ENCODE measurements around the gene STK39. TPM values are rescaled to one million over a fixed set of nuclear protein-coding genes. Genes with fewer than 3 reads are reported as not detected.

The STK39 gene
- total RNA-seq, 1 donor from 2014 or later: 18.5 TPM

GRCh38 chr2:167928434-167928833, 319.0 kb downstream of the STK39 start:
- CTCF ChIA-PET: no interaction called here

GRCh38 chr2:167925758-167926157, 321.6 kb downstream of the STK39 start:
- Mint-ChIP-seq H3K9me3 (no peaks in the 10 kb centered on the region), H3K27ac (no peak overlapping the region), H3K4me3 (no peak overlapping the region), H3K27me3 (no peaks in the 10 kb centered on the region), H3K36me3 (ENCODE audit: low read depth) (no peaks in the 10 kb centered on the region), H3K4me1 (no peaks in the 10 kb centered on the region)
- DNase-seq (no peak), ATAC-seq (ENCODE audit: low read depth) (no peak)
- ChIA-PET POLR2A (no interaction called here), CTCF (no interaction called here)
- intact Hi-C loops (cut with micrococcal nuclease): no loop called here
- TF ChIP-seq CTCF (IDR thresholded peaks at IDR 0.05): no peak

More at GRCh38 chr2:167928434-167928833, 319.0 kb downstream of the STK39 start:
- POLR2A ChIA-PET: no interaction called here
- intact Hi-C loops (cut with micrococcal nuclease): no loop called here
- H3K27ac Mint-ChIP-seq: no peak overlapping the region
- no peaks in the 10 kb centered on the region for H3K9me3 Mint-ChIP-seq
- ATAC-seq (ENCODE audit: low read depth) (no peak), DNase-seq (no peak)
- no peaks in the 10 kb centered on the region for H3K4me1 Mint-ChIP-seq
- no peak overlapping the region for H3K4me3 Mint-ChIP-seq
- TF ChIP-seq CTCF (IDR thresholded peaks at IDR 0.05): no peak
- H3K36me3 Mint-ChIP-seq (ENCODE audit: low read depth): no peaks in the 10 kb centered on the region
- H3K27me3 Mint-ChIP-seq: peaks cover 2% of the 10 kb centered on the region

GRCh38 chr2:167924556-167924955, 322.8 kb downstream of the STK39 start:
- CTCF ChIA-PET: no interaction called here
- no peaks in the 10 kb centered on the region for H3K4me1 Mint-ChIP-seq

DNA sequence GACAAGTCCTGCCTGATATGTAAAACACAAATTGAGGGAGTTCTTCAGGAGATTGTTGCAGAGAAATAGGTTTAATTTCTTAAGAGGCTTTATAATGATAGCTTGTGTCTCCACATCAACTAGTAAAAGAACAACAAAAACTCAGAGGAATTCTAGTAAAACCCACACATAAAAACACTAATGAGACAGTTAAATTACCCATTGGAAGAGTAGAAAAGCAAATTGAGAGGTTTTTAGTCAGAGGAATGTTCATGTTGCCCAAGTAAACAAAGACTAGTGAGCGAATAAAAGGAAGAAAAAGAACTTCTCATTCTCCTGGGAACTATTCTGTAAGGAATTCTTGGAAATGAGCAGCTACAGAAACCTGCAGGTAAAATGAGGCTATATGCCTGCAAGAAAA, 330.6 kb downstream of the STK39 start:
- POLR2A ChIA-PET: no interaction called here

More at GRCh38 chr2:167924556-167924955, 322.8 kb downstream of the STK39 start:
- no peak for TF ChIP-seq CTCF (IDR thresholded peaks at IDR 0.05)
- intact Hi-C loops (cut with micrococcal nuclease): no loop called here
- no peak for ATAC-seq (ENCODE audit: low read depth)
- Mint-ChIP-seq H3K4me3 (no peak overlapping the region), H3K36me3 (ENCODE audit: low read depth) (no peaks in the 10 kb centered on the region), H3K9me3 (no peaks in the 10 kb centered on the region), H3K27ac (no peak overlapping the region), H3K27me3 (no peaks in the 10 kb centered on the region)
- POLR2A ChIA-PET: no interaction called here
- DNase-seq: no peak

DNA sequence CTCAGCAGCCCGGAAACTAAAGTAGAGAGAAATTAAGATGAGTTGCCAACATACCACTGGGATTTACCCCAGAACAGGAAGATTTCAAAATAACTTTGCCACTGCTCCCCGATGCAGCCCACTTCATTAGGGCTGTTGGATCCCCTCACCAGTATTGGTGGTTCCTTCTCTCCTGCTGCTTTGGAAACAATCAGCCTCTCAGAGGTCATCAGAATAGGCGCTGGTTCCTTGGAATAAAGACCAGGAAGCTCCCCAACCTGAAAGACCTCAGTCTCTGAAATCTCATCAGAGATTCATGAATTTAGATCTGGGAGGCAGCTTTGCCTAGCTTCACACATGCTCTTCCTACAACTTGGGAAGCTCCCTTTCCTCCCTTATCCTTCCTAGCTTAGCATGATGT, 332.4 kb downstream of the STK39 start:
- DNase-seq (no peak), ATAC-seq (ENCODE audit: low read depth) (no peak)
- H3K36me3 Mint-ChIP-seq (ENCODE audit: low read depth): no peaks in the 10 kb centered on the region
- TF ChIP-seq CTCF (IDR thresholded peaks at IDR 0.05): no peak
- H3K4me1 Mint-ChIP-seq: no peaks in the 10 kb centered on the region
- CTCF ChIA-PET: no interaction called here
- POLR2A ChIA-PET: no interaction called here
- H3K4me3 Mint-ChIP-seq: no peak overlapping the region
- H3K9me3 Mint-ChIP-seq: no peaks in the 10 kb centered on the region
- H3K27ac Mint-ChIP-seq: no peak overlapping the region
- H3K27me3 Mint-ChIP-seq: peaks cover 8% of the 10 kb centered on the region
- intact Hi-C loops (cut with micrococcal nuclease): no loop called here

More for the DNA sequence above, 330.6 kb downstream of the STK39 start:
- no peak overlapping the region for H3K27ac Mint-ChIP-seq
- no peak overlapping the region for H3K4me3 Mint-ChIP-seq
- H3K36me3 Mint-ChIP-seq (ENCODE audit: low read depth): no peaks in the 10 kb centered on the region
- intact Hi-C loops (cut with micrococcal nuclease): no loop called here
- CTCF ChIA-PET: no interaction called here
- DNase-seq: no peak
- no peaks in the 10 kb centered on the region for H3K4me1 Mint-ChIP-seq
- ATAC-seq (ENCODE audit: low read depth): no peak
- no peak for TF ChIP-seq CTCF (IDR thresholded peaks at IDR 0.05)
- no peaks in the 10 kb centered on the region for H3K9me3 Mint-ChIP-seq
- H3K27me3 Mint-ChIP-seq: peaks cover 5% of the 10 kb centered on the region

All from activated B cell treated with CpG ODN at 0.5 μM for 24 hours (primary cell).